ENCODE measurements around the gene IKZF2.

The IKZF2 gene

DNA sequence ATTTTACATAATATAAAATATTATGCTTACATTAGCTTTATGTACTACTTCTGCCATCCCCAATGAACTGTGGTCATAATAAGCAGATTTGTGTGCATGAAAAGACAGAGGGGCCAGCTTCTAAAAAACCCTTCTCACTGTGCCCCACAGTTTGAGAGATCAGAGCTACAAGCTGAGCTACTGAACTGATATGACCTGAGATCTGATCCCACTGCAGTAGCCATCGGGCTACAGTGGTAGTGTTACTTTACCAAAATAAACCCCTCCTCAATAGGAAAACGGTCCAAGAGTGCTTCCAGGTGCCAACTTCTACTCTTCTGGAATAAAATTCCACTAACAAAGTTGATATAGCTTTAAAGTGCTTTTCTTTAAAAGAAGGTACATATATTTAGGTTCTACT is 43.1 kb downstream of the IKZF2 start:
- no peaks in the 10 kb centered on the region for H4K20me1 ChIP-seq (ENCODE audit: insufficient read depth, low read length)
- no peak overlapping the region for H3K4me3 ChIP-seq (ENCODE audit: low read length)
- no peaks in the 10 kb centered on the region for H3K4me1 ChIP-seq (ENCODE audit: low read length)
- no peak for TF ChIP-seq EZH2 (optimal IDR thresholded peaks at IDR 0.05; ENCODE audit: low read depth, low read length)
- TF ChIP-seq EZH2phosphoT487 (IDR thresholded peaks at IDR 0.05; ENCODE audit: low read length) = no peak
- no peak overlapping the region for H3K9ac ChIP-seq (ENCODE audit: low read length)
- DNase-seq = no peak
- H3K9me2 ChIP-seq (replicated peaks; ENCODE audit: insufficient read depth, low read length) = no peaks in the 10 kb centered on the region
- H3K4me2 ChIP-seq (ENCODE audit: low read depth, low read length) = no peak overlapping the region
- no peak overlapping the region for H2AFZ ChIP-seq (ENCODE audit: low read length)
- no peaks in the 10 kb centered on the region for H3K36me3 ChIP-seq (replicated peaks; ENCODE audit: insufficient read depth, low read length)
- H3K9me3 ChIP-seq (replicated peaks; ENCODE audit: insufficient read depth, low read length) = no peaks in the 10 kb centered on the region
- no peak overlapping the region for H3K27ac ChIP-seq (ENCODE audit: low read length)
- H3F3A ChIP-seq (ENCODE audit: insufficient read depth, low read length) = no peaks in the 10 kb centered on the region
- H3K79me2 ChIP-seq (ENCODE audit: low read length) = no peaks in the 10 kb centered on the region
- no peaks in the 10 kb centered on the region for H3K27me3 ChIP-seq (replicated peaks; ENCODE audit: insufficient read depth, low read length)

DNA sequence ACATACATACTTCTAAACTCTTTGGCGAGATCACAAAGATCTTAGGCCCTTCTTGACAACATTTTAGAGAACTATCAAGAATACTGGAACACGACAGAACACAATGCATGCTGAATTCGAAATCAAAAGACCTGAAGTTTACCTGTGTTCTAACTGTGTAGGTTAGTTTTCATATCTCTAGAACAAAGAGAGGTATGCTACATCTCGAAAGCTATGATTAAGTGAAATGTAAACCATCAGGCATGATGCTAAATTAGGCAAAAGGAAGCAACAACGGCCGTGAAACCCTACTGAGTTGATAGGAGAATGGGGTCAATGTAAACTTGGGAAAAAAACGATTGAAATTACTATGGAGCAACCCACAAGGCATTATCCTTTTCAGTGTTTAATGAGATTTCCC is 43.7 kb downstream of the IKZF2 start:
- no peak for DNase-seq
- Histone ChIP-seq H3K9ac (ENCODE audit: low read length) (no peak overlapping the region), H3K9me2 (replicated peaks; ENCODE audit: insufficient read depth, low read length) (no peaks in the 10 kb centered on the region), H4K20me1 (ENCODE audit: insufficient read depth, low read length) (no peaks in the 10 kb centered on the region), H3K27ac (ENCODE audit: low read length) (no peak overlapping the region), H2AFZ (ENCODE audit: low read length) (no peak overlapping the region), H3K4me2 (ENCODE audit: low read depth, low read length) (no peak overlapping the region), H3K27me3 (replicated peaks; ENCODE audit: insufficient read depth, low read length) (no peaks in the 10 kb centered on the region), H3K4me3 (ENCODE audit: low read length) (no peak overlapping the region), H3K4me1 (ENCODE audit: low read length) (no peaks in the 10 kb centered on the region), H3K36me3 (replicated peaks; ENCODE audit: insufficient read depth, low read length) (no peaks in the 10 kb centered on the region), H3K79me2 (ENCODE audit: low read length) (no peaks in the 10 kb centered on the region), H3K9me3 (replicated peaks; ENCODE audit: insufficient read depth, low read length) (no peaks in the 10 kb centered on the region), H3F3A (ENCODE audit: insufficient read depth, low read length) (no peaks in the 10 kb centered on the region)
- TF ChIP-seq, protein P1, sequence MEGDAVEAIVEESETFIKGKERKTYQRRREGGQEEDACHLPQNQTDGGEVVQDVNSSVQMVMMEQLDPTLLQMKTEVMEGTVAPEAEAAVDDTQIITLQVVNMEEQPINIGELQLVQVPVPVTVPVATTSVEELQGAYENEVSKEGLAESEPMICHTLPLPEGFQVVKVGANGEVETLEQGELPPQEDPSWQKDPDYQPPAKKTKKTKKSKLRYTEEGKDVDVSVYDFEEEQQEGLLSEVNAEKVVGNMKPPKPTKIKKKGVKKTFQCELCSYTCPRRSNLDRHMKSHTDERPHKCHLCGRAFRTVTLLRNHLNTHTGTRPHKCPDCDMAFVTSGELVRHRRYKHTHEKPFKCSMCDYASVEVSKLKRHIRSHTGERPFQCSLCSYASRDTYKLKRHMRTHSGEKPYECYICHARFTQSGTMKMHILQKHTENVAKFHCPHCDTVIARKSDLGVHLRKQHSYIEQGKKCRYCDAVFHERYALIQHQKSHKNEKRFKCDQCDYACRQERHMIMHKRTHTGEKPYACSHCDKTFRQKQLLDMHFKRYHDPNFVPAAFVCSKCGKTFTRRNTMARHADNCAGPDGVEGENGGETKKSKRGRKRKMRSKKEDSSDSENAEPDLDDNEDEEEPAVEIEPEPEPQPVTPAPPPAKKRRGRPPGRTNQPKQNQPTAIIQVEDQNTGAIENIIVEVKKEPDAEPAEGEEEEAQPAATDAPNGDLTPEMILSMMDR (IDR thresholded peaks at IDR 0.05; ENCODE audit: low read length) = no peak
- TF ChIP-seq EZH2 (optimal IDR thresholded peaks at IDR 0.05; ENCODE audit: low read depth, low read length) (no peak), EZH2phosphoT487 (IDR thresholded peaks at IDR 0.05; ENCODE audit: low read length) (no peak)

DNA sequence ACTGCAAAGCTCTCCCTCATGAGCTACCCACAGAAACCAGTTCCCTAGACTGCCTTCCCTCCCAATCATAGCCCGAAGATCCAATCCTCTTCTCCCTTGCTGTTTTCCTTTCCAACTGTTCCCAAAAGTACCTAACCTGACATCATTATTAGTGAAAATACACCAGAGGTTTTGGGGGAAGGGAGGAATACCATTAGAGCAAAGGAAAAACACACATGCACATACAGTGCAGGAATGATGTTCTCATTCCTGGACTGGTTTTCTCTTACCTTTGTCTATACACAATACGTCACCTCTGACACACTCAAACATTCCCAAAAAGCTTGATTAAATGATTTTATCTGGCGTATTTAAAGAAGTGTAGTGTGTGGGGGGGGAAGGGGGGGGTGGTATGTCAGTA is 46.2 kb downstream of the IKZF2 start:
- no peaks in the 10 kb centered on the region for H3K27me3 ChIP-seq (replicated peaks; ENCODE audit: insufficient read depth, low read length)
- H3K9me2 ChIP-seq (replicated peaks; ENCODE audit: insufficient read depth, low read length) = no peaks in the 10 kb centered on the region
- no peak overlapping the region for H3K4me3 ChIP-seq (ENCODE audit: low read length)
- no peaks in the 10 kb centered on the region for H4K20me1 ChIP-seq (ENCODE audit: insufficient read depth, low read length)
- no peak overlapping the region for H2AFZ ChIP-seq (ENCODE audit: low read length)
- H3K4me1 ChIP-seq (ENCODE audit: low read length) = no peaks in the 10 kb centered on the region
- no peaks in the 10 kb centered on the region for H3K79me2 ChIP-seq (ENCODE audit: low read length)
- H3K4me2 ChIP-seq (ENCODE audit: low read depth, low read length) = no peak overlapping the region
- TF ChIP-seq, protein P1 (IDR thresholded peaks at IDR 0.05; ENCODE audit: low read length) = no peak
- TF ChIP-seq EZH2phosphoT487 (IDR thresholded peaks at IDR 0.05; ENCODE audit: low read length) (no peak), EZH2 (optimal IDR thresholded peaks at IDR 0.05; ENCODE audit: low read depth, low read length) (no peak)
- H3K36me3 ChIP-seq (replicated peaks; ENCODE audit: insufficient read depth, low read length) = no peaks in the 10 kb centered on the region
- H3K9me3 ChIP-seq (replicated peaks; ENCODE audit: insufficient read depth, low read length) = no peaks in the 10 kb centered on the region
- H3K27ac ChIP-seq (ENCODE audit: low read length) = no peak overlapping the region
- DNase-seq = no peak
- H3F3A ChIP-seq (ENCODE audit: insufficient read depth, low read length) = no peaks in the 10 kb centered on the region
- H3K9ac ChIP-seq (ENCODE audit: low read length) = no peak overlapping the region

DNA sequence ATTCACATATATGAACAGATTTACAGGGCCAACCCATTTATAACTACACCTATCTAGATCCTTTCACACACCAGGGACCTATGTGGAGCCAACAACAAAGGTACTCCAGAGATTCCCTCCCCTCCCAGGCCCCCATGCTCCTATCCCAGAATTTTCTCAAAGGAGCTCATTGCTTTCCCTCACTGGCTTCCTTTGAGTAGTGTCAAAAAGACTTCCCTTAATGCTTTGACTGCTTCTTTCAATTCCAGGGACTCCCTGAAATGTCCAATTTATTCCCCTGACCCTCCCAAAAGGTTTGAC is 46.6 kb downstream of the IKZF2 start:
- TF ChIP-seq EZH2 (optimal IDR thresholded peaks at IDR 0.05; ENCODE audit: low read depth, low read length) = no peak
- TF ChIP-seq, protein P1 (IDR thresholded peaks at IDR 0.05; ENCODE audit: low read length) = no peak
- TF ChIP-seq EZH2phosphoT487 (IDR thresholded peaks at IDR 0.05; ENCODE audit: low read length) = no peak
- H3K4me2 ChIP-seq (ENCODE audit: low read depth, low read length) = no peak overlapping the region
- no peaks in the 10 kb centered on the region for H3K27me3 ChIP-seq (replicated peaks; ENCODE audit: insufficient read depth, low read length)
- H3K4me3 ChIP-seq (ENCODE audit: low read length) = no peak overlapping the region
- H3K9ac ChIP-seq (ENCODE audit: low read length) = no peak overlapping the region
- no peaks in the 10 kb centered on the region for H3K9me2 ChIP-seq (replicated peaks; ENCODE audit: insufficient read depth, low read length)
- H3K9me3 ChIP-seq (replicated peaks; ENCODE audit: insufficient read depth, low read length) = no peaks in the 10 kb centered on the region
- H3K4me1 ChIP-seq (ENCODE audit: low read length) = no peaks in the 10 kb centered on the region
- no peak overlapping the region for H2AFZ ChIP-seq (ENCODE audit: low read length)
- H4K20me1 ChIP-seq (ENCODE audit: insufficient read depth, low read length) = no peaks in the 10 kb centered on the region
- H3K36me3 ChIP-seq (replicated peaks; ENCODE audit: insufficient read depth, low read length) = no peaks in the 10 kb centered on the region
- no peaks in the 10 kb centered on the region for H3K79me2 ChIP-seq (ENCODE audit: low read length)
- H3K27ac ChIP-seq (ENCODE audit: low read length) = no peak overlapping the region
- DNase-seq = no peak
- H3F3A ChIP-seq (ENCODE audit: insufficient read depth, low read length) = no peaks in the 10 kb centered on the region

Data from MM.1S (cell line).